Measurements from ENCODE around the gene ZNF219. TPM values are rescaled to one million over a fixed set of nuclear protein-coding genes. Genes with fewer than 3 reads are reported as not detected.

The ZNF219 gene
- total and polyA plus RNA-seq, 2 donors (not counting 1 experiment from before 2014, with no cell fraction given): 3.3 to 6.4 TPM

GRCh38 chr14:21049271-21049673 lies 49.2 kb downstream of the ZNF219 start:
- no peaks in the 10 kb centered on the region for H3K36me3 ChIP-seq (replicated peaks in 1 of 2; ENCODE audit: control extremely low read depth in 1 of 2, control insufficient read depth in 1 of 2, extremely low read depth in 1 of 2, insufficient read depth in 2 of 2, low read length in 1 of 2)
- no peak overlapping the region for H3K4me3 ChIP-seq (ENCODE audit: control extremely low read depth in 1 of 5, extremely low read depth in 1 of 5, insufficient read depth in 1 of 5, low read depth in 2 of 5, low read length in 4 of 5)
- ChIA-PET POLR2A (no interaction called here), CTCF (interaction anchor here (1.2 to 3.1 kb wide), 3 partner anchors 9 to 34 kb away, joined by 4 to 24 read pairs (median 4); no protein-coding TSS in a partner anchor)
- intact Hi-C loops (cut with micrococcal nuclease): no loop called here
- H3K4me3 Mint-ChIP-seq: no peak overlapping the region
- H3K27ac ChIP-seq (ENCODE audit: low read length in 2 of 2): no peak overlapping the region
- no peak overlapping the region for H3K4me2 ChIP-seq (replicated peaks; ENCODE audit: low read depth, low read length, poor library complexity, severe bottlenecking)
- H3K27me3 Mint-ChIP-seq: peaks cover 55% of the 10 kb centered on the region
- no peaks in the 10 kb centered on the region for H3K4me1 Mint-ChIP-seq
- peaks cover 0 to 15% (median 3%) of the 10 kb centered on the region in 4 experiments for H3K27me3 ChIP-seq (replicated peaks in 1 of 4; ENCODE audit: control extremely low read depth in 1 of 4, control insufficient read depth in 3 of 4, insufficient read depth in 4 of 4, low read length in 3 of 4)
- H2AFZ ChIP-seq (ENCODE audit: insufficient read depth, low read depth, low read length, poor library complexity, severe bottlenecking): no peak overlapping the region
- no peaks in the 10 kb centered on the region for H3K79me2 ChIP-seq (ENCODE audit: control insufficient read depth, insufficient read depth, low read length)
- 88% methylated on average over 1 of the region's 3 CpGs for WGBS (ENCODE audit: insufficient coverage)
- no peak overlapping the region for H3K27ac Mint-ChIP-seq
- ATAC-seq (ENCODE audit: low read depth) (no peak), DNase-seq (no peak)
- no peaks in the 10 kb centered on the region for H3K9me3 Mint-ChIP-seq (ENCODE audit: insufficient read depth)
- H4K20me1 ChIP-seq (ENCODE audit: control insufficient read depth, insufficient read depth, low read length, poor library complexity, severe bottlenecking): no peaks in the 10 kb centered on the region
- no peak overlapping the region for H3K9ac ChIP-seq (ENCODE audit: low read length)
- TF ChIP-seq, protein P1, sequence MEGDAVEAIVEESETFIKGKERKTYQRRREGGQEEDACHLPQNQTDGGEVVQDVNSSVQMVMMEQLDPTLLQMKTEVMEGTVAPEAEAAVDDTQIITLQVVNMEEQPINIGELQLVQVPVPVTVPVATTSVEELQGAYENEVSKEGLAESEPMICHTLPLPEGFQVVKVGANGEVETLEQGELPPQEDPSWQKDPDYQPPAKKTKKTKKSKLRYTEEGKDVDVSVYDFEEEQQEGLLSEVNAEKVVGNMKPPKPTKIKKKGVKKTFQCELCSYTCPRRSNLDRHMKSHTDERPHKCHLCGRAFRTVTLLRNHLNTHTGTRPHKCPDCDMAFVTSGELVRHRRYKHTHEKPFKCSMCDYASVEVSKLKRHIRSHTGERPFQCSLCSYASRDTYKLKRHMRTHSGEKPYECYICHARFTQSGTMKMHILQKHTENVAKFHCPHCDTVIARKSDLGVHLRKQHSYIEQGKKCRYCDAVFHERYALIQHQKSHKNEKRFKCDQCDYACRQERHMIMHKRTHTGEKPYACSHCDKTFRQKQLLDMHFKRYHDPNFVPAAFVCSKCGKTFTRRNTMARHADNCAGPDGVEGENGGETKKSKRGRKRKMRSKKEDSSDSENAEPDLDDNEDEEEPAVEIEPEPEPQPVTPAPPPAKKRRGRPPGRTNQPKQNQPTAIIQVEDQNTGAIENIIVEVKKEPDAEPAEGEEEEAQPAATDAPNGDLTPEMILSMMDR (IDR thresholded peaks at IDR 0.05): no peak
- no peak for TF ChIP-seq EZH2 (IDR thresholded peaks at IDR 0.05; ENCODE audit: borderline replicate concordance, insufficient read depth, low read depth, low read length, poor library complexity, severe bottlenecking)
- no peaks in the 10 kb centered on the region for H3K4me1 ChIP-seq (ENCODE audit: control insufficient read depth in 2 of 2, insufficient read depth in 2 of 2, low read length in 2 of 2)
- no peaks in the 10 kb centered on the region for H3K9me3 ChIP-seq (ENCODE audit: control extremely low read depth in 1 of 3, control insufficient read depth in 2 of 3, insufficient read depth in 1 of 3, low read length in 2 of 3)

DNA sequence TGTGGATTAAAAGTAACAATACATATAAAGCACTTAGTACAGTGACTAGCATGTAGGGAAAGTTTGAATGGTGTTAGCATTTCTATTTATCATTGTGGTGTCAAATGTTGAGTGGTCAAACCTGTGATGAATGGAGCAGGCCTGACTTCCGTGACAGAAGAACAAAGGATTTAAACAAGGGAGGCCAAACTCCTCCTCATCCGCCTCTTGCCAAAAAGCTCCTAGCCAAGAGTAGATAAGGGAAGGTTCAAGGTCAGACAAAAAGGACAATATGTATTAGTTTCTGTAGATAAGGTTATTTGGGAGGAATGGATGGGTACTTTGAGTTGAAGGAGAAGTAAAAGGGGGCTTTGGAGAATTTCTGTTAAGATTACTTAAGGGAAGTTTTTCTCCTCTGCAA lies 49.8 kb downstream of the ZNF219 start:
- Histone ChIP-seq H3K4me2 (replicated peaks; ENCODE audit: low read depth, low read length, poor library complexity, severe bottlenecking) (no peak overlapping the region), H2AFZ (ENCODE audit: insufficient read depth, low read depth, low read length, poor library complexity, severe bottlenecking) (no peak overlapping the region), H3K79me2 (ENCODE audit: control insufficient read depth, insufficient read depth, low read length) (no peaks in the 10 kb centered on the region), H3K9ac (ENCODE audit: low read length) (no peak overlapping the region), H3K4me3 (ENCODE audit: control extremely low read depth in 1 of 5, extremely low read depth in 1 of 5, insufficient read depth in 1 of 5, low read depth in 2 of 5, low read length in 4 of 5) (no peak overlapping the region), H3K36me3 (replicated peaks in 1 of 2; ENCODE audit: control extremely low read depth in 1 of 2, control insufficient read depth in 1 of 2, extremely low read depth in 1 of 2, insufficient read depth in 2 of 2, low read length in 1 of 2) (no peaks in the 10 kb centered on the region), H3K27ac (ENCODE audit: low read length in 2 of 2) (no peak overlapping the region), H3K4me1 (ENCODE audit: control insufficient read depth in 2 of 2, insufficient read depth in 2 of 2, low read length in 2 of 2) (no peaks in the 10 kb centered on the region), H3K9me3 (ENCODE audit: control extremely low read depth in 1 of 3, control insufficient read depth in 2 of 3, insufficient read depth in 1 of 3, low read length in 2 of 3) (no peaks in the 10 kb centered on the region), H3K27me3 (replicated peaks in 1 of 4; ENCODE audit: control extremely low read depth in 1 of 4, control insufficient read depth in 3 of 4, insufficient read depth in 4 of 4, low read length in 3 of 4) (peaks cover 0 to 15% (median 3%) of the 10 kb centered on the region in 4 experiments), H4K20me1 (ENCODE audit: control insufficient read depth, insufficient read depth, low read length, poor library complexity, severe bottlenecking) (no peaks in the 10 kb centered on the region)
- Mint-ChIP-seq H3K27ac (no peak overlapping the region), H3K4me1 (no peaks in the 10 kb centered on the region), H3K9me3 (ENCODE audit: insufficient read depth) (no peaks in the 10 kb centered on the region), H3K27me3 (peaks cover 51% of the 10 kb centered on the region), H3K4me3 (no peak overlapping the region)
- no peak for DNase-seq
- CTCF ChIA-PET: interaction anchor here (1.2 to 3.1 kb wide), 3 partner anchors 9 to 34 kb away, joined by 4 to 24 read pairs (median 4); no protein-coding TSS in a partner anchor
- ATAC-seq (ENCODE audit: low read depth): no peak
- no CpG with 5 or more reads among the region's 2 CpGs for WGBS (ENCODE audit: insufficient coverage)
- POLR2A ChIA-PET: no interaction called here
- intact Hi-C loops (cut with micrococcal nuclease): no loop called here
- TF ChIP-seq EZH2 (IDR thresholded peaks at IDR 0.05; ENCODE audit: borderline replicate concordance, insufficient read depth, low read depth, low read length, poor library complexity, severe bottlenecking): no peak
- TF ChIP-seq, protein P1 (IDR thresholded peaks at IDR 0.05): no peak
